Ascending aorta (tissue), 2 donors: ENCODE data around the gene SMAD6. TPM values are rescaled to one million over a fixed set of nuclear protein-coding genes. Genes with fewer than 3 reads are reported as not detected.

Source experiments
- DNase-seq, 2 donors: peaks; one replicate each; pipeline ENCODE4 v3.0.0-alpha.2; 2019; ENCODE audit warnings: low spot score in 2 of 2
- H3K27ac ChIP-seq, 2 donors: fragments of 200-600 bp; sonication (generic); one replicate each; pipeline ENCODE4 v1.5.1; 2016 to 2017; ENCODE audit warnings: mild to moderate bottlenecking in 1 of 2
- H3K27me3 ChIP-seq: fragments of 200-600 bp; sonication (generic); one replicate; pipeline ENCODE4 v1.5.1; 2017
- H3K36me3 ChIP-seq, 2 donors: fragments of 200-600 bp; sonication (generic); one replicate each; pipeline ENCODE4 v1.5.1; 2016
- H3K4me1 ChIP-seq, 2 donors: fragments of 200-600 bp; sonication (generic); one replicate each; pipeline ENCODE4 v1.5.1; 2016 to 2017; ENCODE audit warnings: mild to moderate bottlenecking in 1 of 2
- H3K4me3 ChIP-seq, 2 donors: fragments of 200-600 bp; sonication (generic); one replicate each; pipeline ENCODE4 v1.5.1; 2016 to 2017; ENCODE audit warnings: mild to moderate bottlenecking in 1 of 2
- H3K9me3 ChIP-seq, 2 donors: fragments of 200-600 bp; sonication (generic); one replicate each; pipeline ENCODE4 v1.5.1; 2016
- intact Hi-C: fragments of 100-400 bp; cut with DNase I; formaldehyde crosslinking; loops from one replicate; pipeline ENCODE4 v1.15.1; 2023
- total RNA-seq: library from RNA; depleted of rRNA; stranded (reverse); fragments of >200 nt; gene quantifications from one replicate; pipeline ENCODE4 v1.1.0, GENCODE V29; 2016
- TF ChIP-seq, protein P1 (sequence below), 3 experiments: fragments of 200-600 bp in 2 of 3; fragments of 450-650 bp in 1 of 3; sonication (generic) in 2 of 3; IDR thresholded peaks; one replicate each; pipeline ENCODE4 v1.5.1; 2016 to 2019; ENCODE audit warnings: antibody characterized with exemption in 3 of 3, mild to moderate bottlenecking in 1 of 3, moderate library complexity in 1 of 3

SMAD6 gene
- total RNA-seq, 1 donor from 2014 or later, result 140 TPM

DNA sequence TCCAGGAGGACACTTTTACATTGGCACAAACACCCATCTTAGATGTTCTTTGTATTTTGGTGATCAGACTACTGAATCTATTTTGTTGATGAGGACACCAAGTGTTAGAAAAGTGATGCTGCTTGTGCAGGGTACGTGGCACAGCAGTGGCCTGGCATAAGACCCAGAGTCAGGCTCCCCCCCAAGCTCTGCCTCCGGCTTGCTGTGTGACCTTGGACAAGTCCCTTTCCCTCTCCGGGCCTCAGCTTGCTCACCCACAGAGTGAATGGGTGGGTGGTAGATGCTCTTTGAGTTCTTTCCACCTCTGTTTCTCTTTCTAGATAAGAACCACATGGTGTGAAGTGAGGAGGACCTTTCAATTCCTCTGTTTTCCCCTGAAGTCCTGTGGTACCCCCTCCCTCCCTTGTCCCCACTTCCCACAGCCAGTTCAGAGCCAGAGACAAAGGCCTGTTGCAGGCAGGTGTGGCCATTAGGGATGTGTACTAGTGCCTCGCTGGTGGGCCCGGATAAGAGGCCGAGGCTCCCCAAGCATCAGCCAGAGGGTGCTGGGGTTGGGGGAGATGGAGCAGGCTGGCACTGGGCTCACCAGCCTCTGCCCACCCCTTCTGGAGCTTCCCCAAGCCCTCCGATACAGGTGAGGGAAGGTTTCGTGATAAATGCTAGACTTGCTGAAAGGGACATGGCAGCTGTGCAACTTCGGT, 43.6 kb downstream of the SMAD6 start:
- no peak overlapping the region for H3K4me3 ChIP-seq
- no peaks in the 10 kb centered on the region for H3K27me3 ChIP-seq
- no peaks in the 10 kb centered on the region for H3K9me3 ChIP-seq
- intact Hi-C loops, result loop anchor here (2.0 kb wide), 1 partner anchor 73 kb away; no protein-coding TSS in a partner anchor
- TF ChIP-seq, protein P1, sequence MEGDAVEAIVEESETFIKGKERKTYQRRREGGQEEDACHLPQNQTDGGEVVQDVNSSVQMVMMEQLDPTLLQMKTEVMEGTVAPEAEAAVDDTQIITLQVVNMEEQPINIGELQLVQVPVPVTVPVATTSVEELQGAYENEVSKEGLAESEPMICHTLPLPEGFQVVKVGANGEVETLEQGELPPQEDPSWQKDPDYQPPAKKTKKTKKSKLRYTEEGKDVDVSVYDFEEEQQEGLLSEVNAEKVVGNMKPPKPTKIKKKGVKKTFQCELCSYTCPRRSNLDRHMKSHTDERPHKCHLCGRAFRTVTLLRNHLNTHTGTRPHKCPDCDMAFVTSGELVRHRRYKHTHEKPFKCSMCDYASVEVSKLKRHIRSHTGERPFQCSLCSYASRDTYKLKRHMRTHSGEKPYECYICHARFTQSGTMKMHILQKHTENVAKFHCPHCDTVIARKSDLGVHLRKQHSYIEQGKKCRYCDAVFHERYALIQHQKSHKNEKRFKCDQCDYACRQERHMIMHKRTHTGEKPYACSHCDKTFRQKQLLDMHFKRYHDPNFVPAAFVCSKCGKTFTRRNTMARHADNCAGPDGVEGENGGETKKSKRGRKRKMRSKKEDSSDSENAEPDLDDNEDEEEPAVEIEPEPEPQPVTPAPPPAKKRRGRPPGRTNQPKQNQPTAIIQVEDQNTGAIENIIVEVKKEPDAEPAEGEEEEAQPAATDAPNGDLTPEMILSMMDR (IDR thresholded peaks at IDR 0.05), result no peak
- H3K4me1 ChIP-seq, result peaks cover 18 to 78% of the 10 kb centered on the region in 2 donors
- no peak for DNase-seq
- peak overlapping the region; percentile 71 to 83 for H3K27ac ChIP-seq
- H3K36me3 ChIP-seq, result no peaks in the 10 kb centered on the region

DNA sequence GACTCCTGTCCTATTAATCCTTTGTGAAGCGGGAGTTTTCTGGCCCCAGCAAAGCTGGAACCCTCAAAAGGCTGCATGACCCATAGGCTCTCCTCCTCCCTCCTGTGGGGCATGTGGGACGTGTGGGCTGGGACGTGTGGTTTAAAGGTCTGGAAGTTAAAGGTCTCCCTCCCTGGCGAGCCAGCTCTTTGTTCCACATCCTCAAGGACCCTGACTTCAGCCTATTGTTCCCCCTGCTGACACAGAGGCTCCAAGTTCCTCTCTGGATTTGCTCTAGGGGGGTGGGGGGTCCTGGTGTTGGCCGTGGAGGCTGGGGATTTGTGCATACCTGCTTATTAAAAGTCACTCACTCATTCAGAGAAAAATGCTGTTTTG, 44.2 kb downstream of the SMAD6 start:
- Histone ChIP-seq H3K36me3 (no peaks in the 10 kb centered on the region), H3K4me3 (no peak overlapping the region), H3K27me3 (no peaks in the 10 kb centered on the region), H3K9me3 (no peaks in the 10 kb centered on the region), H3K4me1 (peaks cover 18 to 78% of the 10 kb centered on the region in 2 donors), H3K27ac (peak overlapping the region; percentile 71 to 83)
- intact Hi-C loops, result loop anchor here (2.0 kb wide), 1 partner anchor 73 kb away; no protein-coding TSS in a partner anchor
- no peak for DNase-seq
- TF ChIP-seq, protein P1 (IDR thresholded peaks at IDR 0.05), result no peak

DNA sequence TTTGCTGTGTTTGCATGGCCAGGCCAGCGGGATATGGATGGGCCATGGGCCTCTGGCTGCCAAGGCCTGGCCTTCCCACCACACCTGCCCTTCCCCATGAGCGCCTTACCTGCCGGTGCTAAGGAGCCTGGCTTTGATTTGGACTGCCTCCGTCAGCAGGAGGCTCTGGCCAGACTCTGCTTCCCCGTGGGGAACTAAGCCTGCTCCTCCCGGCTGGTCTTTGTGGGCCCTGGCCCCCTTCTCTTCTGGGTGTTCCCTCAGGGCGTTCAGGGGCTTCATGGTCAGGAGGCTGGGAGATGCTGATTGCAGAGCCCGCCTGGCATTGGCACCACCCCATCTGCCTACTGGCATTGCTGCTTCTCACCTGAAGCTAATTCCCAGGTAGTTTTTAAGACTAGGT, 45.2 kb downstream of the SMAD6 start:
- no peaks in the 10 kb centered on the region for H3K36me3 ChIP-seq
- intact Hi-C loops, result loop anchor here (2.0 kb wide), 1 partner anchor 74 kb away; no protein-coding TSS in a partner anchor
- H3K4me1 ChIP-seq, result peaks cover 18 to 77% of the 10 kb centered on the region in 2 donors
- TF ChIP-seq, protein P1 (IDR thresholded peaks at IDR 0.05), result no peak
- DNase-seq, result no peak
- H3K9me3 ChIP-seq, result no peaks in the 10 kb centered on the region
- no peak overlapping the region for H3K4me3 ChIP-seq
- no peaks in the 10 kb centered on the region for H3K27me3 ChIP-seq
- H3K27ac ChIP-seq, result peak overlapping the region; percentile 71 to 83

DNA sequence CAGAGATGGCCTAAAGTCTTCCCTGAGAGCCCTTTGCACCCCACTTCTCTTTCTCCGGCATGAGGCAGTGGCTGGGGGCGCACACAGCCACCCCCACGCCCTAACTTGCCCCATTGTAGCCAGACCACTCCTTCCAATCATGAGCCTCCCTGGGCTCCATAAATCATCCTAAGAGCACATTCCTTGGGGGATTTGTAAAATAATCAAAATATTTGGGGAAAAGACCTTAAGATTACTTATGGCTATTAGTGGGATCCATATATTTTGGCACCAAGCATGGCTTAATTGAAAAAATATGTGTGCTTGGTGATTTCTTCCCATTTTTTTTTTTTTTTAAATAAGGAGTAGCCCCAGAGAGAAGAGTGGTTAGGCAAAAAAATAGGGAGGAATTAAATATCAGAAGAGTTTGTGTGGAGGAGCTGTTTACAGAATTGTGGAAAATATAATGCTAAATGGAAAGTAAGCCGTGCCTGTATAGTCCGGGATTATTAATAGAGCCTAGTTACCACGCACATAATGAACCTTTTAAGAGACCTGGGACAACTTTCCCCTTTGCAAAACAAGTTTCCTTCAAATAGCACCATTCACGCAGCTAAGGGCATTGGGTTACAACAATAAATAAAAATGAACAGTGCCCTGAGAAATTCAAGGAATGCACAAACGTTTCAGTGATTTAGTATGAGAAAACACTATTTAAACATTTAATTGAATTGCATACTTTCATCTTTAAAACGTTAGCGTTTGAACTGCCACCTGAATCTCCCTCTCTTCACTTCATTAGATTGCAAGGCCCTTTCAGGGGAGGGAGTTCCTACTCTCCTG, 46.1 kb downstream of the SMAD6 start:
- no peak for DNase-seq
- TF ChIP-seq, protein P1 (IDR thresholded peaks at IDR 0.05), result no peak
- H3K4me1 ChIP-seq, result peaks cover 18 to 71% of the 10 kb centered on the region in 2 donors
- peak overlapping the region in 1 of 2 donors; percentile 4 for H3K4me3 ChIP-seq
- no peaks in the 10 kb centered on the region for H3K9me3 ChIP-seq
- H3K27ac ChIP-seq, result peak overlapping the region; percentile 71 to 83
- H3K27me3 ChIP-seq, result no peaks in the 10 kb centered on the region
- intact Hi-C loops, result loop anchor here (2.0 kb wide), 1 partner anchor 75 kb away; no protein-coding TSS in a partner anchor
- H3K36me3 ChIP-seq, result no peaks in the 10 kb centered on the region

DNA sequence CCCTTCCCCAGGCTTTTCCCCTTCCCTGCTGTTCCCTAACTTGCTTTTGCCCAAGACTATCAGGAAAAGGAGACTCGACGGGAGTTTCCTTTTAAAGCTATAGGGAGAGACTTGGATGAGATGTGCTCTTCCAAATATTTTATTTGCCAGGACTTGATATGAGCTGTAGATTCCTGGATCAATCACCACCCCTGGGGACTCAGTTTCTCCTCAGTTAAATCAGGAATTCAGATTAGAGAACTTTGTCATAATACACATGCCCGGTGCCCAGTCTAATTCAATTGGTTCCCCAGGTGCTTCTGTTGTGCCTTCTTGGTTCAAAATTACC, 46.6 kb downstream of the SMAD6 start:
- peak overlapping the region in 1 of 2 donors; percentile 4 for H3K4me3 ChIP-seq
- intact Hi-C loops, result no loop called here
- TF ChIP-seq, protein P1 (IDR thresholded peaks at IDR 0.05), result no peak
- H3K36me3 ChIP-seq, result no peaks in the 10 kb centered on the region
- peaks cover 18 to 74% of the 10 kb centered on the region in 2 donors for H3K4me1 ChIP-seq
- no peaks in the 10 kb centered on the region for H3K27me3 ChIP-seq
- DNase-seq, result no peak
- H3K27ac ChIP-seq, result peak overlapping the region; percentile 71 to 83
- no peaks in the 10 kb centered on the region for H3K9me3 ChIP-seq
